Jurkat, Clone E6-1 (cell line): ENCODE data around the gene SLC6A20.
"Not testable (repeated sequence)": the region's sequence is repeated elsewhere in the genome, so short reads cannot be mapped to it uniquely, and the experiment has no call there.

Source experiments
- DNase-seq: peaks from one replicate; pipeline ENCODE4 v3.0.0-alpha.2; 2011; ENCODE audit warnings: low read depth, low spot score
- H3K4me3 ChIP-seq: 2 replicates; pipeline ENCODE4 v1.5.1; 2011; ENCODE audit warnings: mild to moderate bottlenecking, low read length, control low read depth, moderate library complexity

SLC6A20 gene

DNA sequence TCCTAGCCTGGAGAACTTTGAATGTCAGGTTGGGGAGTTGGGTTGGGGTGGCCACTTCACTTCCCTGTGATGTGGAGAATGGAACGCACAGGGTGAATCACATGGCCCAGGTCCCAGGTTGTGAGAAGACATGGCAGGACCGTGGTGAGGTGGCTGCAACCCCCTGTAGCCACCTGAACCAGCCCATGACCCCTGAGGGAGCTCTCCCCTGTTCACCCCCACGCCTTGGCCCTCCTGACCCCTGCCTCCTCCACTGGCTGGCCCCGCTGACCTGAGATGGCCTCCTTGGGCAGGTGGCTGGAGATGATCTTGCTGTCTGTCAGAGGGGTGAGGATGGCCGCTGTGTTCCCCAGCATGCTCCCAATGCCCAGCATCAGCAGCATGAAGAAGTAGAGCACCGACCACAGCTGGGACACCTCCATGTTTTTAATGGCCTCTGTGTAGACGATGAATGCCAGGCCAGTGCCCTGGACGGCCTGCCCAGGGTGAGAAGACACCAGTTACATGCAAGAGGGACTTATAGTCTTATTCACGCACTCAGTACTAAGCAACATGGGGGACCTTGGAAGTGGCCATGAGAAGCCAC is 31.0 kb downstream of the SLC6A20 start:
- H3K4me3 ChIP-seq = no peak overlapping the region
- DNase-seq = no peak

DNA sequence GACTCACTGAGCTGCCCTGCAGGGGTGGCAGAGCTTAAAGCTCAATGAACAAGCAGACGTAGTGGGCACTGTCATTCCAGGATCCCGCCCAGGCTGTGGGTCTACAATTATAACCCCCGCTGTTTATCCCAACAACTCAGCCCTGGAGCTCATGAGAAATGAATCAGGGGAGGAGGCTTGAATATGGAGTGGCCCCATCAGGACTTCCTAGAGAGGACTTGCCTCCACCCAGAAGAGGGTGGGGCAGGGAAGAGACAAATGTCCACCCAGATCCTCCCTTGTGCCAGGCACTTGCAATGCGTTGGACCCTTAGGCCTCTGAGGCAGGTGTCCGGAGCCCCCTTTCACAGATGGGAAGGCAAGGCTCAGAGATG is 33.0 kb downstream of the SLC6A20 start:
- no peak for DNase-seq
- no peak overlapping the region for H3K4me3 ChIP-seq

DNA sequence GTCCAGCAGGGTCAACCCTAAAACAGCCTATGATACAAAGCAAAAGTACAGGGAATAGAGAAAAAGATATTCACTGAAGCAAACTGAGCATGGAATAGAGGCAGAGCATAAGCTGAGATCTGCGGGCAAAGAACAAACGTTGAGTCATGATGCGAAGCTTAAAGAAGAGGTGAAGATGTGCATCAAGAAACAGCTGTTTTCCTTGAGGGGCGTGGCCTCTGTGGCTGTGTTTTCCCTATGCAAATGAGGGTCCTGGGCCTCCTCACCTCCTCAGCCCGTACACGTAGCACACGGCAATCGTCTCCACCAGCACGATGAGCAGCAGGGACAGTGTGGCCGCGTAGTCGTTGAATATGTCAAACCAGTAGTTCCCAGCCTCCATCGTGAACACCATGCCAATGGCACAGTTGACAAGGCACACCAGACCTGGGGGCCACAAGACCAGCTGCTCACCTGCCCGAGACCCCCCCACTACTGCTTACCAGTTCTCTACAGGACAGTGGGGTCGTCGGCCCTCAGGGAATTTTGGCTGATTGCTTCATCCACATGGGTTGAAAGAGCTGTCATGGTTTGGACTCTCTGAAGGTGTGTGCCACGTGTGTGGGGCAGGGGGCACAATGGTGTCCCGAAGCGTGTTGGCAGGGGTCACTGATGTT is 33.6 kb downstream of the SLC6A20 start:
- no peak for DNase-seq
- no peak overlapping the region for H3K4me3 ChIP-seq

DNA sequence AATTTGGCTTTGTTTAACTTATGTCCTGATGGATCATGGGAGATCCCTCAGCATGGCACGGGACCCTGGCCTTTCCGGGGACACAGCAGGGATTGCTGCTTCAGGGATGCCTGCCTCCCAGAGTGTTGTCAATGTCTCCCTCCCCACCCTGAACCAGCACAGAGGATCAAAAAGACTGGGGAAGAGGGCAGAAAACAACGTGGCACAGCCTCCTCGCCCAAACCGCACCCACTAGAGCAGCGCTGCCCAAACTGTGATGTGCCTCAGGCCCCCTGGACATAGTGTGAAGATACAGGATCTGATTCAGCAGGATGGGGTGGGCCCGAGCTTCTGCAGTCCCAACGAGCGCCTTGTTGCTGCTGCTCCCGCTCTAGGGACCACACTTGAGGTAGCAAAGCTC is 34.5 kb downstream of the SLC6A20 start:
- no peak for DNase-seq
- H3K4me3 ChIP-seq = no peak overlapping the region

DNA sequence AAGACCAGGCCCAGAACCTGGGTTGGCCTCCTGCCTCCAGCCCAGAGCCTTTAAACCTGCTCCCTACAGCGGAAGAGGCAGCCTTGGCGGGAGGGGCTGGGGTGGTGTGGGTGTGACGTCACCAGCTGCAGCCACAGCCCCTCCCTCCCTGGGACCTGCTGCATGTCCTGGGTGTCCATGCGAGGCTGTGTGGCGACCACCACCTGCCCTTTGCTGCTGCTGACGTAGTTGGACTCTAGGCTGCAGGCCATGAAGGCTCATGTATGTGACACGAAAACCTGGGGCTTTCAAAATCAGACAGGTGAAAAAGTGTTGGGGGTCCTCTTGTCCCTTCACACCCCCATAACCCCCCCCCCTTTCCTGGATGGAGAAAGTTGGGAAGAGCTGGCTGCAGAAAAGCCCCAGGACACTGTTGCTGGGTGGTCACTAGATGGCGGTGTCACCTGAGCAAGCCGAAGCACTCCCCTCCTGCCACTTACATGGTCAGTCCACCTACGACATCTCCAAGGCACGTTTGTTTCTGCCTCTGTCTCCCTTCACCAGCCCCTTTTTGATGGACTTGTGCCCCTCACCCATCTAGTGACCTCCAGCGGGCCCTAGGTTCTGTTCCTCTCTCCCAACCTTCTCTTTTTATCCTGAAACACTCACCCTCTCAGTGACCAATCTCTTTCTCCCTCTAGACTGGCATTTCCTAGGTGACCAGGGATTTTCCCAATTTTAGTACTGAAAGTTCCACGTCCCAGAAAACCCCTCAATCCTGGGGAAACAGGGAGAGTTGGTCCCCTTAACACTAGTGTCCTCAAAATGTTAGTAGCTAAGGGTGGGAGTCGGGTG is 35.2 kb downstream of the SLC6A20 start:
- no peak overlapping the region for H3K4me3 ChIP-seq
- peak; percentile 38 for DNase-seq

DNA sequence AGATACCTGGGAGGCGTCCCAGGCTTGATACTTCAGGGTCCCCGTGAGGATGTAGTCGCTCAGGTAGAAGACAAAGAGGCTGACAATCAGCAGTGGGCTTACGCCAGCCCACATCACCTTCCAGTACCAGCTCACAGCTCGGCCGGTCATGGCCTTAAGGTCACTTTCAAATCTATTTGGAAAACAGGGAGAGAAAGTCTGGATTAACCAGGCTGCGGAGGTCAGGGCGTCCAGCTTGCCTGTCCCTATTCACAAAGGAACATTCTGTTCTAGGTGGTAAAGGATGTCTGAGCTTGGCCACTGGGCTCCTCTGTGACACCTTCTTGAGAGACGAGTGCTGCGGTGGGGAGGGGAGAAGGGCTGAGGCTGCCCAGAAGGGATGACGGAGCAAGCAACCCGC is 36.5 kb downstream of the SLC6A20 start:
- H3K4me3 ChIP-seq = no peak overlapping the region
- DNase-seq = no peak

DNA sequence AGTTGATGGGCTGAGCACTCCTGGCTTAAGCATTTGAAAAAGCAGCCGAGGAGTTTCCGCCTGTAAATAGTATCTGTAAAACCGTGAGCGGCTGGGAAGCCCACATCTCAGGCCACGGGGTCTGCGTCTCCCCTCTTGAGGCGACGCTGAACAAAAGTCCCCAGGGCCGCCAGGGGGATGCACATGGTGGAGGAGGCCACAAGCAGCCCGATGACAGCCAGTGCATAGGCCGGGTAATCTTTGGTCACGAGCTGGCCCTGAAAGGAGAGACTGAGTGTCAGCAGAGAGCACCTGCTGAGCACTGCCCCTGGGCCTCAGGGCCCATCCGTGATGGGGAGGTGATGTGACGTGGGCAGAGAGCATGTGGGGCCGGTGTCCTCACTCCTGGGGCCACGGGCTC is 37.5 kb downstream of the SLC6A20 start:
- DNase-seq = no peak
- no peak overlapping the region for H3K4me3 ChIP-seq

DNA sequence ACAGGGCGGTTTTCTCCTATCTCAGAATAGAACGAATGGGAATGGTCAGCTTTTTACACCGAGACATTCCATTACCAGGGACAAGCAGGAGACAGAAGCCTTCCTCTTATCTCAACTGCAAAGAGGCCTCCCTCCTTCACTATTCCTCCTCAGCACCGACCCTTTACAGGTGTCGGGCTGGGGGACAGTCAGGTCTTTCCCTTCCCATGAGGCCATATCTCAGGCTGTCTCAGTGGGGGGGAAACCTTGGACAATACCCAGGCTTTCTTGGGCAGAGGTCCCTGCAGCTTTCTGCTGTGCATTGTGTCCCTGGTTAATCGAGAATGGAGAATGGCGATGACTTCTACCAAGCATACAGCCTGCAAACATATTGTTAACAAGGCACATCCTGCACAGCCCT is 39.2 kb downstream of the SLC6A20 start:
- not testable (repeated sequence) for H3K4me3 ChIP-seq, DNase-seq

DNA sequence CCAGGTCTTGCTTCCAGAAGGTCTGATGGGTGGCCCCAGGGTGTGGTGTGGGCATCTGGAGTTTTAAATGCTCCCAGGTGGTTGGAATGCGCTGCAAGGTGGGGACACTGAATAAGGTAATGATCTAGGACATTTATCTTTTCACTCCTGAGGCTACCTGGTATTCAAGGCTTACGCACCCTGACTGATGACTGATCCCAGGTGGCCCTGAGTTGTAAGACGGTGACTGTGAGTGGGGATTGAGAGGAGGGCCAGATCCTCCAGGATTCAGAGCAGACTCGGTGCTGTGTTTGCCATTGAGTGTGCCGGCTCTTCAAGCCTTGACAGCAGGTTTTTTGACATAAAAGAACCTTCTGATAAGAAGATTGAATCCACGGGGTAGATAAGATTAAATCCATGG is 40.3 kb downstream of the SLC6A20 start:
- no peak for DNase-seq
- H3K4me3 ChIP-seq = no peak overlapping the region

DNA sequence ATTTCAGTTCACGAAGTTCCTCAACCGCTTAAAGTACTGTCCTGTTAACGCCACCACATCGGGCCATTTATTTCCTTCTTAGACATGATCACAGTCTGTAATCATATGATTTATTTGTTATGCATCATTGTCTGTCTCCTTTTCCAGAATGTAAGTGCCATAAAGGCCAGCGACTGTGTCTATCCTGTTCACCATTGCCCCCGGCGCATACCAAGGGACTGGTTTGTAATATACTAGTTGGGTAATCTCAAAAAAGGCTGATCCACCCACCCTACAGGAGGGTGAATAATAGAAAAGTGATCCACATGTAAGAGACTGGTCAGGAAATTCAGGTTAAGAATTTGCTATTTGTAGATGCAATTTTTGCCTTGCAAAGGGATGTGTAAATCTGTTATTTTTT is 41.9 kb downstream of the SLC6A20 start:
- no peak for DNase-seq
- no peak overlapping the region for H3K4me3 ChIP-seq

DNA sequence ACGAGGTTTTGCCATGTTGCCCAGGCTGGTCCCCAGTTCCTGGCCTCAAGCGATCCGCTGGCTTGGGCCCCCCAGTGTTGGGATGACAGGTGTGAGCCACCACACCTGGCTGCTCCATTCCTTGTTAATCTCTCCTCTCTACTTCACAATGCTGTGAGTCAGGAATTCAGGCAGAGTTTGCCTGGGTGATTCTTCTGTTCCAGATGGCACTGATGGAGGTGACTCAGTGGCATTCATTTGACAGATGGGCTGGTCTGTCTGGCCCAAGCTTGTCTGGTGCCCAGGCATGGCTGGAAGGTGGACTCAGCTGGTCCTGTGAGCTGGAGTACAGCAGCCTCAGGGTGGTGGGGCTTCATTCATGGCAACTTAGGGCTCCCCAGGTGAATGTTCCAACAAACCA is 43.2 kb downstream of the SLC6A20 start:
- no peak overlapping the region for H3K4me3 ChIP-seq
- DNase-seq = no peak

DNA sequence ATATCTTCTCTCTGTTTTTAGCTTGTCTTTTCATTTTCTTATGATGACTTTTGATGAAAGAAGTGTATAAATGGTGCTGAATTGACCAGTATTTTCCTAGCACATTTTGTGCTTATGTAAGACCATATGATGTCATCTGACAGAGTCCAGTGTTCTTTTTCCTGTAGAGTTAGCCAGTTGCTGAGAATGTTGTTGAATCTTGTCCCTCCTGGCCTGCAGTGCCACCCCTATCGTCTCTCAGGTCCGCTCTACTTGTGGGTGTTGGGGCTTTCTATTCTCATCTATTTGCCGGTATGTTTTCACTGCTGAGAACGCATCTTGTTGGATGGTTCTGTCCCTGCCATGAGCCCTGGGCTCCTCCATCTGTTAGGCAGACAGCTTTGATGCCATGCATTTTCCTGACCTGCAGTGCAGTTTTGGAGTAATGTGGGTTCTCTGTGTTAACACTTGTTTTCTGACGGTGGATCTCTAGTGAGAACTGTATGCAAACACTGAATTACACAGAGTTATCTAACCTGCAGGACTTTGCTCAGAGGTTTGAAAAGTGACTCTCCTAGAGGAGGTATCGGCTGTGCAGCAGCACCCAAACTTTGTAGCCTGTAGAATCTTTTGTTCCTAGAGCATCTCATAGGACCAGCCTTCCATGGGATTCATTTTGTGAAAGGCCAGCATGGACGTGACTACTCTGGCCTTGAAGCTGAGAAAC is 44.6 kb downstream of the SLC6A20 start:
- H3K4me3 ChIP-seq = no peak overlapping the region
- DNase-seq = no peak

DNA sequence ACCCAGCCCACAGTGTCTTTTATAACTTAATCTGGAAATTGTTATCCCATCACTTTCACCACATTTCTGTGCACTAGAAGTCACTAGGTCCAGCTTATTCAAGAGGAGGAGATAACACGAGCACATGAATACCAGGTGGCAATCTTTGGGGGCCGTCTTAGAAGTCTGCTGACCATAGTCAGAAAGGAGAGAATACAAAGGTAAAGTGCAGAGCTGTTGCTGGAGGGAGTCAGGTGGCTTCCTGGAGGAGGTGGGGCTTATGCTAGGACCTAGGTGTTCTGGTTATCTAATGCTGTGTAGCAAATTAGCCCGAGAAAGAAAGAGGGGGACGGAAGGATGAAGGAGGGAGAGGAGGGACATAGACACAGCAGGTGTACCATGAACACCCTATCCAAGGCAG is 46.5 kb downstream of the SLC6A20 start:
- DNase-seq = no peak
- no peak overlapping the region for H3K4me3 ChIP-seq

DNA sequence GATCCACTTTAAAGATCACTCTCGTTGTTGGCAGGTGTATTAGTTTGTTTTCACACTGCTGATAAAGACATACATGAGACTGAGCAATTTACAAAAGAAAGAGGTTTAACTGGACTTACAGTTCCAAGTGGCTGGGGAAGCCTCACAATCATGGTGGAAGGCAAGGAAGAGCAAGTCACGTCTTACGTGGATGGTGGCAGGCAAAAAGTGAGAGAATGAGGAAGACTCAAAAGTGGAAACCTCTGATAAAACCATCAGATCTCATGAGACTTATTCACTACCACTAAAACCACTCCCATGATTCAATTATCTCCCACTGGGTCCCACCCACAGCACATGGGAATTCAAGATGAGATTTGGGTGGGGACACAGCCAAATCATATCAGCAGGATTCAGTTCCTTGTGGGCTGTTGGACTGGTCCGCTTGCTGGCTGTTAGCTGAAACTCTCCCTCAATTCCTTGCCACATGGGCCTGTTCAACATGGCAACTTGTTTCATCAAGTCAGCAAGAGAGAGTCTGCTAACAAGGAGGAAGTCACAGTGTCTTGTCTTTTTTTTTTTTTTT is 47.2 kb downstream of the SLC6A20 start:
- not testable (repeated sequence) for DNase-seq, H3K4me3 ChIP-seq

DNA sequence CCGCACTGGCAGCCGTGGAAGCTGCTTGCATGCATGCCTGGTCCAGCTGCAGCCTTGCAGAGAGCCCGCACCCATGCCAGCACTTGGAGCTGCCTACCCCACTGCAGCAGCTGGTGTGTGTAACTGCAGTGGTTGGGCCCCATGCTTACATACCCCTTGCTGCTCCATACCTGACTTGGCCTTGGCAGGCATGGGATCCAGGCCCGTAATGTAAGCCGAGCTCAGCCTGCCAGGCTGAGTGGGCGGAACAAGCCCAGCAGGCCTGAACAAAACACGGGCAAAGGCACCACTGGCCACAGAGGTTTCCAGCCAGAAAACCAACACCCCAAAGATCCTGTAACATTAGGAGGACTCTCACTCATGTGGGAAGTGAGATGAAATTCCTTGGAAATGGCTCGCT is 48.3 kb downstream of the SLC6A20 start:
- no peak overlapping the region for H3K4me3 ChIP-seq
- no peak for DNase-seq

DNA sequence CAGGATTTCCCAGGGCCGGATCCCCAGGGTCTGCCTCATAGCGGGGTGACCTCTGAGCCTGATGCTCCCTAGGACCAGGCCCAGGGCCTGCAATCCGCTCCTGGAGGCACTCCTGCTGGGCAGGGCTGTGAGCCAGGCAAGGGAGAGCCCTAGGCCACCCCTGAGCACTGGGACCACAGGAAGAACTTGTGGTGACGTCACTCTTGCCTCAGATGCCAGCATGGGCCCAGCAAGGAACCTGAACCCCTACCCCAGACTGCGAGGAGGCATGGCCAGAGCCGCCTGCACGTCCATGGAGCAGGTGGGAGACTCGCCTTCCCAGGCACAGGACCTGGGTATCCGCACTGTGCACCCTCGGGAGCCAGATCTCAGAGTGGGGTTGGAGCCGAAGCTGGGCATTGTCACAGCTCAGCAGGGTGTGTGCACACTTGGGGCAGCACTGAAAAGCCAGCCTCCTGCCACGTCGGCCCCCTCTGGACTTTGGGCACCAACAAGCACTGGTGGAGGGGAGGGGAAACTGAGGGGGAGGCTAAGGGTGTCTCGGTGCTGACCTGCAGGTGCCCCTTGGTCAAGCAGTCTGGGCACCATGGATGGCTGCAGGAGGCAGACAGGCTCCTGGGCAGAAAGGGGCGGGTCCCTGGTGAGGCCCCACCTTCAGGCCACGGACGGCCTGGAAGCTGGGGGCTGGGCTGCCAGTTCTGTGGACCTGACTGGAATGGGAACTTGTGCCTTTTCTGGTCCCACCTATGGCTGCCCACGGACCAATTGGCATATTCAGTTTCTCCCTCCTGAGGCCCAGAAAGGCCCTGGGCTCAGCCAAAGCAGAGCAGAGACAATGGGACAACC is 49.3 kb downstream of the SLC6A20 start:
- H3K4me3 ChIP-seq = no peak overlapping the region
- no peak for DNase-seq

DNA sequence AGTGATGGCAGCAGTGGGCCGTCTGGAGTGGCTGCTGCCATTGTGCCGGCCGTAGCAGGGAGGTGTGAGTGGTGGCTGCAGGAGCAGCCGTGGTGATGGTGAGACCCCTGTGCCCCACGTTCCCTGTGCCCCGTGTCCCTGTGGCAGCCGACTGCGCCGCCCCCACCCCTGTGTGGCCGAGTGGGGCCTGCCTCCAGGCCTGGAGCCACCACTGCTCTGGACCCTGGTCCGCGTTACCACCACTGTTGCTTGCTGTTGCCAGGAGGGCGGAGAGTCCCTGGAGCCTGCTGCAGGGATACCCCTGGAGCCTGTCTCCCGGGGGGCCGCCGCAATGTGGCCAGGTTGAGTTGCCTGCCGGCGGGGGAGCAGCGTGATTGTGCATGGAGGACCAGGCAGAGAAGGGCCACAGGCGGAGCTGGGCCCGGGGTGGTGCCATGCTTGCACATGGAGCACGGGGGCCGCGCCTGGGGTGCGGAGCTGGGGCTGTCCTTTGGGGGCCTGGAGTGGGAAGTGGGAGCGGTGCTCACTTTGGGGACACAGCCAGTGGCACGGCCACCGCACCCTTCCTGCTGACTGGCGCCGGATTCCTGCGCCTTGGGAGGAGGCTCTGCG is 50.1 kb downstream of the SLC6A20 start:
- no peak overlapping the region for H3K4me3 ChIP-seq
- DNase-seq = no peak

DNA sequence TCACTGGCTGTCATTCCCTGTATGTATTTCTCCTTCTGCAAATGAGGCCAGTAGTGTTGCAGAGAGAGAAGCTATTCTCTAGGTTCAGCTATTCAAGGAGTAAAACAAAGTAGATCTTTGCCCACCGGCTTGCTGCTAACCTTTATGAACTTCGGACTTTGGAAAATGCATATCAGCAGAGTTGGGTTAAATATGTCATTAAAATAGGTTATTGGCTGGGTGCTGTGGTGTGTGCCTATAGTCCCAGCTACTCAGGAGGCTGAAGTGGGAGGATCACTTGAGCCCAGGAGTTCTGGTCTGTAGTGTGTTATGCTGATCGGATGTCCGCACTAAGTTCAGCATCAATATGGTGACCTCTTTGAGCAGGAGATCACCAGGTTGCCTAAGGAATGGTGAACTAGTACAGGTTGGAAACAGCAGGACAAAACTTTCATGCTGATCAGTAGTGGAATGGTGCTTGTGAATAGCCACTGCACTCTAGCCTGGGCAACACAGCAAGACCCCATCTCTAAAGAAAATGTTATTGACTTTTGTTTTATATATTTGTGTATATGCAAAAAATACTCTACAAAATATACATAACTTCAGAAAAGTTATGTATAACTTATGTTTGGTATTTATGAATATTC is 53.8 kb downstream of the SLC6A20 start:
- no peak for DNase-seq
- H3K4me3 ChIP-seq = no peak overlapping the region
